ENCODE data around the gene TRIM67. TPM values are rescaled to one million over a fixed set of nuclear protein-coding genes. Genes with fewer than 3 reads are reported as not detected.
"Not testable (repeated sequence)": the region's sequence is repeated elsewhere in the genome, so short reads cannot be mapped to it uniquely, and the experiment has no call there.

TRIM67 gene
- total RNA-seq, 1 experiment from 2014 or later: 0.54 TPM

- Mint-ChIP-seq H3K27ac (ENCODE audit: unreplicated experiment) (peak overlapping the region; percentile 90), H3K9me3 (ENCODE audit: unreplicated experiment) (no peaks in the 10 kb centered on the region), H3K27me3 (ENCODE audit: insufficient read depth, unreplicated experiment) (no peaks in the 10 kb centered on the region), H3K36me3 (ENCODE audit: insufficient read depth, unreplicated experiment) (peaks cover 6% of the 10 kb centered on the region), H3K4me3 (ENCODE audit: unreplicated experiment) (peak overlapping the region; percentile 79), H3K4me1 (ENCODE audit: low read depth, unreplicated experiment) (peaks cover 28% of the 10 kb centered on the region)
- POLR2A ChIA-PET: no interaction called here
- peak; percentile 90 to 97 for TF ChIP-seq CTCF (IDR thresholded peaks at IDR 0.05; ENCODE audit: insufficient read depth in 1 of 2, low read depth in 1 of 2, low read length in 1 of 2, severe bottlenecking in 1 of 2, unreplicated experiment in 1 of 2)
- BruUV-seq (replicated peaks): no TSS peak
- no peaks in the 10 kb centered on the region for H3K27me3 ChIP-seq (replicated peaks; ENCODE audit: control insufficient read depth, insufficient read depth, low read length)
- DNase-seq: peak; percentile 95 to 97
- peak overlapping the region; percentile 42 for H3K4me3 ChIP-seq (ENCODE audit: low read depth, low read length)
- no peaks in the 10 kb centered on the region for H3K9me3 ChIP-seq
- intact Hi-C loops (cut with micrococcal nuclease; ENCODE audit: unreplicated experiment): loop anchor here (1.0 to 10.0 kb wide), 9 partner anchors 16 to 413 kb away; partner anchors contain the start of genes ARV1, C1orf198, TRIM67 and TTC13
- CTCF ChIA-PET: interaction anchor here (0.6 to 2.8 kb wide), 8 partner anchors 9 to 289 kb away, joined by 3 to 10 read pairs (median 3); partner anchors contain the start of genes ARV1 and TTC13
- peaks cover 39% of the 10 kb centered on the region for H3K4me1 ChIP-seq
- no peaks in the 10 kb centered on the region for H3K36me3 ChIP-seq (ENCODE audit: control insufficient read depth, insufficient read depth, low read length)
Measured at GRCh38 chr1:231211005-231211857, 49.4 kb downstream of the TRIM67 start.

- peak overlapping the region; percentile 79 for H3K4me3 Mint-ChIP-seq (ENCODE audit: unreplicated experiment)
Measured at GRCh38 chr1:231212301-231212700, 50.4 kb downstream of the TRIM67 start.

GRCh38 chr1:231213831-231214573 is 52.1 kb downstream of the TRIM67 start:
- no peak for DNase-seq
- H3K9me3 Mint-ChIP-seq (ENCODE audit: unreplicated experiment): no peaks in the 10 kb centered on the region
- H3K36me3 Mint-ChIP-seq (ENCODE audit: insufficient read depth, unreplicated experiment): peaks cover 6% of the 10 kb centered on the region
- H3K4me3 Mint-ChIP-seq (ENCODE audit: unreplicated experiment): no peak overlapping the region
- no peak for TF ChIP-seq CTCF (IDR thresholded peaks at IDR 0.05; ENCODE audit: insufficient read depth in 1 of 2, low read depth in 1 of 2, low read length in 1 of 2, severe bottlenecking in 1 of 2, unreplicated experiment in 1 of 2)
- Histone ChIP-seq H3K36me3 (ENCODE audit: control insufficient read depth, insufficient read depth, low read length) (no peaks in the 10 kb centered on the region), H3K4me3 (ENCODE audit: low read depth, low read length) (no peak overlapping the region), H3K4me1 (peaks cover 64% of the 10 kb centered on the region), H3K9me3 (no peaks in the 10 kb centered on the region), H3K27me3 (replicated peaks; ENCODE audit: control insufficient read depth, insufficient read depth, low read length) (no peaks in the 10 kb centered on the region)
- no TSS peak for BruUV-seq (replicated peaks)
- POLR2A ChIA-PET: no interaction called here
- no peaks in the 10 kb centered on the region for H3K27me3 Mint-ChIP-seq (ENCODE audit: insufficient read depth, unreplicated experiment)
- CTCF ChIA-PET: no interaction called here
- intact Hi-C loops (cut with micrococcal nuclease; ENCODE audit: unreplicated experiment): loop anchor here (2.0 to 10.0 kb wide), 3 partner anchors 52 to 349 kb away; partner anchors contain the start of genes C1orf198 and TRIM67
- H3K27ac Mint-ChIP-seq (ENCODE audit: unreplicated experiment): no peak overlapping the region
- peaks cover 50% of the 10 kb centered on the region for H3K4me1 Mint-ChIP-seq (ENCODE audit: low read depth, unreplicated experiment)

More at GRCh38 chr1:231212301-231212700, 50.4 kb downstream of the TRIM67 start:
- H3K27me3 ChIP-seq (replicated peaks; ENCODE audit: control insufficient read depth, insufficient read depth, low read length); H3K36me3 ChIP-seq (ENCODE audit: control insufficient read depth, insufficient read depth, low read length); H3K36me3 Mint-ChIP-seq (ENCODE audit: insufficient read depth, unreplicated experiment); H3K4me3 ChIP-seq (ENCODE audit: low read depth, low read length); BruUV-seq (replicated peaks); H3K27me3 Mint-ChIP-seq (ENCODE audit: insufficient read depth, unreplicated experiment); H3K9me3 Mint-ChIP-seq (ENCODE audit: unreplicated experiment); H3K9me3 ChIP-seq; POLR2A ChIA-PET: not testable (repeated sequence)
- intact Hi-C loops (cut with micrococcal nuclease; ENCODE audit: unreplicated experiment): loop anchor here (1.0 to 10.0 kb wide), 4 partner anchors 22 to 348 kb away; partner anchors contain the start of genes C1orf198 and TRIM67
- CTCF ChIA-PET: interaction anchor here (1.9 to 2.8 kb wide), 2 partner anchors 120 to 197 kb away, joined by 7 to 10 read pairs; no protein-coding TSS in a partner anchor
- DNase-seq: peak; percentile 67 to 75
- peaks cover 50% of the 10 kb centered on the region for H3K4me1 ChIP-seq
- Mint-ChIP-seq H3K27ac (ENCODE audit: unreplicated experiment) (peak overlapping the region; percentile 90), H3K4me1 (ENCODE audit: low read depth, unreplicated experiment) (peaks cover 37% of the 10 kb centered on the region)

Data from Caco-2 (cell line).